SJSA1 (cell line): ENCODE measurements around the gene DLG2. TPM values are rescaled to one million over a fixed set of nuclear protein-coding genes. Genes with fewer than 3 reads are reported as not detected.
"Not testable (repeated sequence)": the region's sequence is repeated elsewhere in the genome, so short reads cannot be mapped to it uniquely, and the experiment has no call there.

Experiments
- DNase-seq, 2 experiments: peaks; one replicate each; pipeline ENCODE4 v3.0.0-alpha.2; 2015 to 2020; ENCODE audit warnings: low spot score in 2 of 2, low read depth in 1 of 2
- H3K27ac ChIP-seq: fragments of 250-450 bp; sonication (Bioruptor Pico); 2 replicates; pipeline ENCODE4 v1.5.1; 2020; ENCODE audit warnings: mild to moderate bottlenecking, moderate library complexity
- H3K27me3 ChIP-seq: fragments of 250-450 bp; sonication (Bioruptor Pico); replicated peaks from 2 replicates; pipeline ENCODE4 v1.5.1; 2020; ENCODE audit warnings: mild to moderate bottlenecking, moderate library complexity
- H3K36me3 ChIP-seq: fragments of 250-450 bp; sonication (Bioruptor Pico); 2 replicates; pipeline ENCODE4 v1.5.1; 2020; ENCODE audit warnings: mild to moderate bottlenecking
- H3K4me1 ChIP-seq: fragments of 250-450 bp; sonication (Bioruptor Pico); replicated peaks from 2 replicates; pipeline ENCODE4 v1.6.1; 2021; ENCODE audit warnings: mild to moderate bottlenecking
- H3K4me3 ChIP-seq: fragments of 250-450 bp; sonication (Bioruptor Pico); 2 replicates; pipeline ENCODE4 v1.5.1; 2020; ENCODE audit warnings: mild to moderate bottlenecking
- H3K9me3 ChIP-seq: fragments of 250-450 bp; sonication (Bioruptor Pico); replicated peaks from 2 replicates; pipeline ENCODE4 v1.5.1; 2020; ENCODE audit warnings: mild to moderate bottlenecking
- total RNA-seq: library from RNA; depleted of rRNA; stranded (reverse); fragments of >200 nt; shearing (Covaris generic); gene quantifications from 2 replicates; pipeline ENCODE4 v1.2.3, GENCODE V29; 2014

DLG2 gene
- total RNA-seq, 1 experiment from 2014 or later: 0.13 TPM

GRCh38 chr11:85279267-85279666 is 347.9 kb downstream of the DLG2 start:
- no peaks in the 10 kb centered on the region for H3K27me3 ChIP-seq
- H3K9me3 ChIP-seq: no peaks in the 10 kb centered on the region
- no peaks in the 10 kb centered on the region for H3K4me1 ChIP-seq
- no peaks in the 10 kb centered on the region for H3K36me3 ChIP-seq
- no peak overlapping the region for H3K4me3 ChIP-seq
- H3K27ac ChIP-seq: no peak overlapping the region
- DNase-seq: no peak

- Histone ChIP-seq H3K27ac (no peak overlapping the region), H3K4me3 (no peak overlapping the region), H3K27me3 (no peaks in the 10 kb centered on the region), H3K9me3 (no peaks in the 10 kb centered on the region), H3K4me1 (no peaks in the 10 kb centered on the region), H3K36me3 (no peaks in the 10 kb centered on the region)
- DNase-seq: no peak
Measured at GRCh38 chr11:85277693-85278092, 349.5 kb downstream of the DLG2 start.

- H3K27me3 ChIP-seq: no peaks in the 10 kb centered on the region
- DNase-seq: no peak
- H3K4me1 ChIP-seq: no peaks in the 10 kb centered on the region
- no peak overlapping the region for H3K27ac ChIP-seq
- H3K36me3 ChIP-seq: no peaks in the 10 kb centered on the region
- no peak overlapping the region for H3K4me3 ChIP-seq
- H3K9me3 ChIP-seq: no peaks in the 10 kb centered on the region
Measured at GRCh38 chr11:85276332-85276731, 350.8 kb downstream of the DLG2 start.

GRCh38 chr11:85270315-85270714 is 356.8 kb downstream of the DLG2 start:
- not testable (repeated sequence) for H3K27ac ChIP-seq, DNase-seq, H3K4me3 ChIP-seq, H3K4me1 ChIP-seq, H3K36me3 ChIP-seq, H3K27me3 ChIP-seq, H3K9me3 ChIP-seq

- no peak overlapping the region for H3K27ac ChIP-seq
- H3K4me1 ChIP-seq: no peaks in the 10 kb centered on the region
- H3K36me3 ChIP-seq: no peaks in the 10 kb centered on the region
- H3K27me3 ChIP-seq: no peaks in the 10 kb centered on the region
- H3K4me3 ChIP-seq: no peak overlapping the region
- no peaks in the 10 kb centered on the region for H3K9me3 ChIP-seq
- no peak for DNase-seq
Measured at GRCh38 chr11:85269109-85269508, 358.0 kb downstream of the DLG2 start.

GRCh38 chr11:85266646-85267045 is 360.5 kb downstream of the DLG2 start:
- no peak overlapping the region for H3K4me3 ChIP-seq
- no peaks in the 10 kb centered on the region for H3K9me3 ChIP-seq
- no peaks in the 10 kb centered on the region for H3K4me1 ChIP-seq
- no peak overlapping the region for H3K27ac ChIP-seq
- H3K36me3 ChIP-seq: no peaks in the 10 kb centered on the region
- DNase-seq: no peak
- no peaks in the 10 kb centered on the region for H3K27me3 ChIP-seq

- H3K27me3 ChIP-seq: no peaks in the 10 kb centered on the region
- DNase-seq: no peak
- no peaks in the 10 kb centered on the region for H3K9me3 ChIP-seq
Measured at GRCh38 chr11:85263328-85263727, 363.8 kb downstream of the DLG2 start.

GRCh38 chr11:85257837-85258236 is 369.3 kb downstream of the DLG2 start:
- Histone ChIP-seq H3K4me3 (no peak overlapping the region), H3K4me1 (no peaks in the 10 kb centered on the region), H3K36me3 (no peaks in the 10 kb centered on the region), H3K9me3 (no peaks in the 10 kb centered on the region), H3K27me3 (no peaks in the 10 kb centered on the region), H3K27ac (no peak overlapping the region)
- no peak for DNase-seq

More at GRCh38 chr11:85263328-85263727, 363.8 kb downstream of the DLG2 start:
- Histone ChIP-seq H3K36me3 (no peaks in the 10 kb centered on the region), H3K4me3 (no peak overlapping the region), H3K27ac (no peak overlapping the region), H3K4me1 (no peaks in the 10 kb centered on the region)

- Histone ChIP-seq H3K27ac (no peak overlapping the region), H3K9me3 (no peaks in the 10 kb centered on the region), H3K36me3 (no peaks in the 10 kb centered on the region), H3K4me1 (no peaks in the 10 kb centered on the region), H3K4me3 (no peak overlapping the region), H3K27me3 (no peaks in the 10 kb centered on the region)
- no peak for DNase-seq
Measured at GRCh38 chr11:85256433-85256832, 370.7 kb downstream of the DLG2 start.

GRCh38 chr11:85249482-85249881 is 377.7 kb downstream of the DLG2 start:
- Histone ChIP-seq H3K4me3 (no peak overlapping the region), H3K36me3 (no peaks in the 10 kb centered on the region), H3K4me1 (no peaks in the 10 kb centered on the region), H3K27me3 (no peaks in the 10 kb centered on the region), H3K9me3 (no peaks in the 10 kb centered on the region), H3K27ac (no peak overlapping the region)
- DNase-seq: no peak

- no peaks in the 10 kb centered on the region for H3K9me3 ChIP-seq
- no peaks in the 10 kb centered on the region for H3K36me3 ChIP-seq
- no peaks in the 10 kb centered on the region for H3K27me3 ChIP-seq
- DNase-seq: no peak
- H3K4me1 ChIP-seq: no peaks in the 10 kb centered on the region
- no peak overlapping the region for H3K4me3 ChIP-seq
- no peak overlapping the region for H3K27ac ChIP-seq
Measured at GRCh38 chr11:85247797-85248196, 379.3 kb downstream of the DLG2 start.

GRCh38 chr11:85238906-85239305 is 388.2 kb downstream of the DLG2 start:
- H3K4me1 ChIP-seq: no peaks in the 10 kb centered on the region
- H3K4me3 ChIP-seq: no peak overlapping the region
- no peaks in the 10 kb centered on the region for H3K9me3 ChIP-seq
- DNase-seq: no peak
- no peak overlapping the region for H3K27ac ChIP-seq
- no peaks in the 10 kb centered on the region for H3K36me3 ChIP-seq
- H3K27me3 ChIP-seq: no peaks in the 10 kb centered on the region

- H3K4me3 ChIP-seq, H3K9me3 ChIP-seq, H3K27ac ChIP-seq, DNase-seq, H3K36me3 ChIP-seq, H3K4me1 ChIP-seq, H3K27me3 ChIP-seq: not testable (repeated sequence)
Measured at GRCh38 chr11:85238038-85238437, 389.1 kb downstream of the DLG2 start.

GRCh38 chr11:85236211-85236610 is 390.9 kb downstream of the DLG2 start:
- no peaks in the 10 kb centered on the region for H3K27me3 ChIP-seq
- no peaks in the 10 kb centered on the region for H3K36me3 ChIP-seq
- H3K4me3 ChIP-seq: no peak overlapping the region

GRCh38 chr11:85232559-85232958 is 394.6 kb downstream of the DLG2 start:
- no peaks in the 10 kb centered on the region for H3K4me1 ChIP-seq
- H3K9me3 ChIP-seq: no peaks in the 10 kb centered on the region
- no peaks in the 10 kb centered on the region for H3K36me3 ChIP-seq
- no peaks in the 10 kb centered on the region for H3K27me3 ChIP-seq
- no peak overlapping the region for H3K4me3 ChIP-seq
- no peak overlapping the region for H3K27ac ChIP-seq
- no peak for DNase-seq

More at GRCh38 chr11:85236211-85236610, 390.9 kb downstream of the DLG2 start:
- H3K27ac ChIP-seq: no peak overlapping the region
- no peaks in the 10 kb centered on the region for H3K9me3 ChIP-seq
- H3K4me1 ChIP-seq: no peaks in the 10 kb centered on the region
- DNase-seq: no peak
